ENCODE results near the gene BCL2.

DNA sequence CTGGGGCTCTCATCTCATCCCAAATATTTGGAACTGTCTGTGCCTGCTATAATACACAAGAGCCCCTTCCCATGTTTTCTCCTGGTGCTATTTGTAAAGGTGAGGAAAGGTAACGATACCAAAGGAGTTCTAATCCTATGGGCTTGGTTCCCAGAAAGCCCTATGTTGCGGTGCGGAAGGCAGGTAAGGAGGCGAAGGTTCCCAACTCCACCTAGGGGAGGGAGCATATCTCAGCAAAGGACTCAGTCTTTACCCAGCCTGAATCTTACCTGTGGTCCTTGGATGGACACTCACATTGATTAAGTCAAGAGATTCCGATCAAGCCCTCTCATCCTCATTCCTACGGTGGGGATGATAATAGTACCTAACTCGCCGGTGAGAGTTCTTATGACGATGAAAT lies 140.1 kb downstream of the BCL2 start:
- TF ChIP-seq, protein P1, sequence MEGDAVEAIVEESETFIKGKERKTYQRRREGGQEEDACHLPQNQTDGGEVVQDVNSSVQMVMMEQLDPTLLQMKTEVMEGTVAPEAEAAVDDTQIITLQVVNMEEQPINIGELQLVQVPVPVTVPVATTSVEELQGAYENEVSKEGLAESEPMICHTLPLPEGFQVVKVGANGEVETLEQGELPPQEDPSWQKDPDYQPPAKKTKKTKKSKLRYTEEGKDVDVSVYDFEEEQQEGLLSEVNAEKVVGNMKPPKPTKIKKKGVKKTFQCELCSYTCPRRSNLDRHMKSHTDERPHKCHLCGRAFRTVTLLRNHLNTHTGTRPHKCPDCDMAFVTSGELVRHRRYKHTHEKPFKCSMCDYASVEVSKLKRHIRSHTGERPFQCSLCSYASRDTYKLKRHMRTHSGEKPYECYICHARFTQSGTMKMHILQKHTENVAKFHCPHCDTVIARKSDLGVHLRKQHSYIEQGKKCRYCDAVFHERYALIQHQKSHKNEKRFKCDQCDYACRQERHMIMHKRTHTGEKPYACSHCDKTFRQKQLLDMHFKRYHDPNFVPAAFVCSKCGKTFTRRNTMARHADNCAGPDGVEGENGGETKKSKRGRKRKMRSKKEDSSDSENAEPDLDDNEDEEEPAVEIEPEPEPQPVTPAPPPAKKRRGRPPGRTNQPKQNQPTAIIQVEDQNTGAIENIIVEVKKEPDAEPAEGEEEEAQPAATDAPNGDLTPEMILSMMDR (conservative IDR thresholded peaks at IDR 0.05 in 1 of 2, IDR thresholded peaks at IDR 0.05 in 1 of 2; ENCODE audit: extremely low read depth in 1 of 2, insufficient read depth in 1 of 2, low read depth in 1 of 2, low read length in 2 of 2) = no peak
- TF ChIP-seq EZH2 (IDR thresholded peaks at IDR 0.05; ENCODE audit: borderline replicate concordance, low read length) = no peak

All from mammary epithelial cell (primary cell).